GDM1 (cell line): ENCODE results near the gene UCK2.

Experiments used
- DNase-seq: peaks from one replicate; lab custom pipeline; 2025; lab: John Stamatoyannopoulos, UW

Gene UCK2

GRCh38 chr1:165900576-165901380 lies 73.4 kb downstream of the UCK2 start:
- DNase-seq = no peak

GRCh38 chr1:165902565-165902964 lies 75.2 kb downstream of the UCK2 start:
- DNase-seq = no peak

GRCh38 chr1:165903672-165904071 lies 76.3 kb downstream of the UCK2 start:
- peak; percentile 23 for DNase-seq

- no peak for DNase-seq
Observed at GRCh38 chr1:165904948-165905347, 77.5 kb downstream of the UCK2 start.

GRCh38 chr1:165905853-165906252 lies 78.4 kb downstream of the UCK2 start:
- no peak for DNase-seq

GRCh38 chr1:165907256-165907857 lies 79.9 kb downstream of the UCK2 start:
- no peak for DNase-seq

- no peak for DNase-seq
Observed at GRCh38 chr1:165910764-165911421, 83.5 kb downstream of the UCK2 start.

- DNase-seq = no peak
Observed at GRCh38 chr1:165911609-165912281, 84.3 kb downstream of the UCK2 start.

- no peak for DNase-seq
Observed at GRCh38 chr1:165912638-165913037, 85.2 kb downstream of the UCK2 start.

GRCh38 chr1:165914136-165914798 lies 86.9 kb downstream of the UCK2 start:
- DNase-seq = peak; percentile 20

GRCh38 chr1:165915480-165915879 lies 88.1 kb downstream of the UCK2 start:
- no peak for DNase-seq

- DNase-seq = no peak
Observed at GRCh38 chr1:165915932-165916348, 88.5 kb downstream of the UCK2 start.

- DNase-seq = no peak
Observed at GRCh38 chr1:165917166-165917565, 89.8 kb downstream of the UCK2 start.

- DNase-seq = no peak
Observed at GRCh38 chr1:165924117-165924516, 96.7 kb downstream of the UCK2 start.

- DNase-seq = no peak
Observed at GRCh38 chr1:165925498-165926079, 98.2 kb downstream of the UCK2 start.

- DNase-seq = no peak
Observed at GRCh38 chr1:165927169-165927568, 99.8 kb downstream of the UCK2 start.

GRCh38 chr1:165928075-165928731 lies 100.8 kb downstream of the UCK2 start:
- peak; percentile 19 for DNase-seq

GRCh38 chr1:165930961-165931360 lies 103.5 kb downstream of the UCK2 start:
- DNase-seq = no peak

GRCh38 chr1:165933446-165934170 lies 106.2 kb downstream of the UCK2 start:
- DNase-seq = no peak

- no peak for DNase-seq
Observed at GRCh38 chr1:165936542-165936941, 109.1 kb downstream of the UCK2 start.
